ENCODE data around the gene PCDHA13.
A peak's percentile ranks its signal among the peaks of the same experiment; 100 is the strongest.
"Not testable (repeated sequence)": the region's sequence is repeated elsewhere in the genome, so short reads cannot be mapped to it uniquely, and the experiment has no call there.

Gene PCDHA13

DNA sequence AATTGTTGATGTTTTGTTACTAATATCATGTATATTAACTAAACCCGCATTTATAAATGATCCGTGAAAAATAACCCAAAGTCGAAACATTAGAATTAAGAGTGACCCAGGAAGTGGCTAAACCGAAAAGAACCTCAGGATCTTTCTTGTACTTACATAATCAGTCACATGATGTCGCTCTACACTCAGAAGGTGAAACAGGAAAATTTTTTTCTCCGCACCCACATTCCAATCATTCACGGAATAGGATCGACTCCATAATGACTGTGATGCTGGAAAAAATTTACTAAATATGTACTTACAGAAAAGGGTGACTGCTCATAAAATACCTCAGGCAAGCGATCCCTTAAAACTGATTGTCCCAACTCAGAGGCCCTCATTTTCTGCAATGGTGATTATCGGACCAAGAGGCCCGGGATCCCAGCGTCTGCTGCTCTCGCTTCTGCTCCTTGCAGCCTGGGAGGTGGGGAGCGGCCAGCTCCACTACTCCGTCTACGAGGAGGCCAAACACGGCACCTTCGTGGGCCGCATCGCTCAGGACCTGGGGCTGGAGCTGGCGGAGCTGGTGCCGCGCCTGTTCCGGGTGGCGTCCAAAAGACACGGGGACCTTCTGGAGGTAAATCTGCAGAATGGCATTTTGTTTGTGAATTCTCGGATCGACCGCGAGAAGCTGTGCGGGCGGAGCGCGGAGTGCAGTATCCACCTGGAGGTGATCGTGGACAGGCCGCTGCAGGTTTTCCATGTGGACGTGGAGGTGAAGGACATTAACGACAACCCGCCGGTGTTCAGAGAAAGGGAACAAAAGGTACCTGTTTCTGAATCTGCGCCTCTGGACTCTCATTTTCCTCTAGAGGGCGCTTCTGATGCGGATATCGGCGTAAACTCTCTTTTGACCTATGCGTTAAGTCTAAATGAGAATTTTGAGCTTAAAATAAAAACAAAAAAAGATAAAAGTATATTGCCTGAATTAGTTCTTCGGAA lies 6.5 kb upstream of the PCDHA13 start, which contains the start of gene PCDHA12:
Gene PCDHA12, plus strand, starts transcription at position 224 of the 981 bp plus-strand sequence. Its CDS starts 165 bp downstream, at position 389.
- H3K27ac ChIP-seq (ENCODE audit: insufficient read depth, low read depth, low read length, poor library complexity, severe bottlenecking) = no peak within 1 kb of the TSS
- H3K4me1 ChIP-seq (ENCODE audit: control insufficient read depth, insufficient read depth, low read length) = no peaks in the 10 kb centered on the region
- H3K9me3 ChIP-seq (ENCODE audit: control insufficient read depth, low read length) = no peaks in the 10 kb centered on the region
- peaks cover 18% of the 10 kb centered on the region for H3K36me3 ChIP-seq (ENCODE audit: control insufficient read depth, insufficient read depth, low read length)
- 76 to 78% methylated on average over 43 to 47 of the region's 47 CpGs for WGBS, 2 experiments
- peak within 1 kb of the TSS; percentile 52 for H3K4me3 ChIP-seq (ENCODE audit: insufficient read depth, low read depth, low read length)
- no peaks in the 10 kb centered on the region for H3K27me3 ChIP-seq (ENCODE audit: control insufficient read depth, insufficient read depth, low read length, poor library complexity, severe bottlenecking)

GRCh38 chr5:140876541-140877261 lies 5.2 kb upstream of the PCDHA13 start:
- 96 to 97% methylated on average over 80 of the region's 80 CpGs for WGBS, 2 experiments

DNA sequence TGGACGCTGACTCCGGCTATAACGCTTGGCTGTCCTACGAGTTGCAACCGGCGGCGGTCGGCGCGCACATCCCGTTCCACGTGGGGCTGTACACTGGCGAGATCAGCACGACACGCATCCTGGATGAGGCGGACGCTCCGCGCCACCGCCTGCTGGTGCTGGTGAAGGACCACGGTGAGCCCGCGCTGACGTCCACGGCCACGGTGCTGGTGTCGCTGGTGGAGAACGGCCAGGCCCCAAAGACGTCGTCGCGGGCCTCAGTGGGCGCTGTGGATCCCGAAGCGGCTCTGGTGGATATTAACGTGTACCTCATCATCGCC lies 4.7 kb upstream of the PCDHA13 start:
- H3K36me3 ChIP-seq (ENCODE audit: control insufficient read depth, insufficient read depth, low read length) = peaks cover 11% of the 10 kb centered on the region
- no peaks in the 10 kb centered on the region for H3K4me1 ChIP-seq (ENCODE audit: control insufficient read depth, insufficient read depth, low read length)
- no peak overlapping the region for H3K4me3 ChIP-seq (ENCODE audit: insufficient read depth, low read depth, low read length)
- 97% methylated on average over 37 of the region's 37 CpGs for WGBS, 2 experiments
- H3K27ac ChIP-seq (ENCODE audit: insufficient read depth, low read depth, low read length, poor library complexity, severe bottlenecking) = no peak overlapping the region
- no peaks in the 10 kb centered on the region for H3K9me3 ChIP-seq (ENCODE audit: control insufficient read depth, low read length)
- no peaks in the 10 kb centered on the region for H3K27me3 ChIP-seq (ENCODE audit: control insufficient read depth, insufficient read depth, low read length, poor library complexity, severe bottlenecking)

More at GRCh38 chr5:140876541-140877261, 5.2 kb upstream of the PCDHA13 start:
- not testable (repeated sequence) for H3K4me3 ChIP-seq (ENCODE audit: insufficient read depth, low read depth, low read length); H3K9me3 ChIP-seq (ENCODE audit: control insufficient read depth, low read length); H3K27me3 ChIP-seq (ENCODE audit: control insufficient read depth, insufficient read depth, low read length, poor library complexity, severe bottlenecking); H3K4me1 ChIP-seq (ENCODE audit: control insufficient read depth, insufficient read depth, low read length); H3K27ac ChIP-seq (ENCODE audit: insufficient read depth, low read depth, low read length, poor library complexity, severe bottlenecking)
- peaks cover 11% of the 10 kb centered on the region for H3K36me3 ChIP-seq (ENCODE audit: control insufficient read depth, insufficient read depth, low read length)

- no peak overlapping the region for H3K27ac ChIP-seq (ENCODE audit: insufficient read depth, low read depth, low read length, poor library complexity, severe bottlenecking)
- peaks cover 9% of the 10 kb centered on the region for H3K36me3 ChIP-seq (ENCODE audit: control insufficient read depth, insufficient read depth, low read length)
- 73 to 74% methylated on average over 12 of the region's 12 CpGs for WGBS, 2 experiments
- no peaks in the 10 kb centered on the region for H3K4me1 ChIP-seq (ENCODE audit: control insufficient read depth, insufficient read depth, low read length)
- no peaks in the 10 kb centered on the region for H3K27me3 ChIP-seq (ENCODE audit: control insufficient read depth, insufficient read depth, low read length, poor library complexity, severe bottlenecking)
- H3K4me3 ChIP-seq (ENCODE audit: insufficient read depth, low read depth, low read length) = peak overlapping the region; percentile 34
- H3K9me3 ChIP-seq (ENCODE audit: control insufficient read depth, low read length) = no peaks in the 10 kb centered on the region
Observed at GRCh38 chr5:140882591-140882899, 621 bp downstream of the PCDHA13 start.

GRCh38 chr5:140883373-140883772 lies 1.4 kb downstream of the PCDHA13 start:
- Histone ChIP-seq H3K4me1 (ENCODE audit: control insufficient read depth, insufficient read depth, low read length) (no peaks in the 10 kb centered on the region), H3K27me3 (ENCODE audit: control insufficient read depth, insufficient read depth, low read length, poor library complexity, severe bottlenecking) (no peaks in the 10 kb centered on the region), H3K9me3 (ENCODE audit: control insufficient read depth, low read length) (no peaks in the 10 kb centered on the region), H3K27ac (ENCODE audit: insufficient read depth, low read depth, low read length, poor library complexity, severe bottlenecking) (no peak overlapping the region), H3K36me3 (ENCODE audit: control insufficient read depth, insufficient read depth, low read length) (peaks cover 9% of the 10 kb centered on the region), H3K4me3 (ENCODE audit: insufficient read depth, low read depth, low read length) (no peak overlapping the region)
- 97% methylated on average over 41 of the region's 41 CpGs for WGBS, 2 experiments

GRCh38 chr5:140883927-140884697 lies 2.2 kb downstream of the PCDHA13 start:
- WGBS, 2 experiments = 97% methylated on average over 79 of the region's 79 CpGs
- Histone ChIP-seq H3K9me3 (ENCODE audit: control insufficient read depth, low read length) (no peaks in the 10 kb centered on the region), H3K27me3 (ENCODE audit: control insufficient read depth, insufficient read depth, low read length, poor library complexity, severe bottlenecking) (no peaks in the 10 kb centered on the region)

DNA sequence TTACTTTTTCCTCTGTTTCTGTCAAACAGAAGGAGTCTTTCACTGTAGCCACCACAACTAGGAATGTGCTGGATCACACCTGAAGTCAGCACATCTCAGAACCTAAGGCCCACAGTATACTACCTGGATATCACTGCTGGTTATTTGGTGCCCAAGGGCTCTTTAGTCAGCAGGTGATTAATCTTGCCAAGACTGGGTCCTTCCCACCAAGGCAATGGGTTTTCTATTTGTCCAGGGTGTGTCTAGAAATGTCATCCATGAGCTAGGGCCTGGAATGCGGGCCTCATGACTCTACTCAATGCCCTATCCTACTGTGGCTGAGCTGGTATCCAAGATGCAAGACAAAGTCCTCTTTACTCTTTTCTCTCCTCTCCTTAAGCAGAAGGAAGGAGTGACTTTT lies 34.4 kb downstream of the PCDHA13 start:
- no peak overlapping the region for H3K4me3 ChIP-seq (ENCODE audit: insufficient read depth, low read depth, low read length)
- no peaks in the 10 kb centered on the region for H3K27me3 ChIP-seq (ENCODE audit: control insufficient read depth, insufficient read depth, low read length, poor library complexity, severe bottlenecking)
- 88 to 95% methylated on average over 1 of the region's 1 CpG for WGBS, 2 experiments
- H3K36me3 ChIP-seq (ENCODE audit: control insufficient read depth, insufficient read depth, low read length) = no peaks in the 10 kb centered on the region
- no peaks in the 10 kb centered on the region for H3K4me1 ChIP-seq (ENCODE audit: control insufficient read depth, insufficient read depth, low read length)
- no peak overlapping the region for H3K27ac ChIP-seq (ENCODE audit: insufficient read depth, low read depth, low read length, poor library complexity, severe bottlenecking)
- no peaks in the 10 kb centered on the region for H3K9me3 ChIP-seq (ENCODE audit: control insufficient read depth, low read length)

More at GRCh38 chr5:140883927-140884697, 2.2 kb downstream of the PCDHA13 start:
- Histone ChIP-seq H3K36me3 (ENCODE audit: control insufficient read depth, insufficient read depth, low read length) (peaks cover 9% of the 10 kb centered on the region), H3K4me1 (ENCODE audit: control insufficient read depth, insufficient read depth, low read length) (no peaks in the 10 kb centered on the region), H3K4me3 (ENCODE audit: insufficient read depth, low read depth, low read length) (no peak overlapping the region), H3K27ac (ENCODE audit: insufficient read depth, low read depth, low read length, poor library complexity, severe bottlenecking) (no peak overlapping the region)

DNA sequence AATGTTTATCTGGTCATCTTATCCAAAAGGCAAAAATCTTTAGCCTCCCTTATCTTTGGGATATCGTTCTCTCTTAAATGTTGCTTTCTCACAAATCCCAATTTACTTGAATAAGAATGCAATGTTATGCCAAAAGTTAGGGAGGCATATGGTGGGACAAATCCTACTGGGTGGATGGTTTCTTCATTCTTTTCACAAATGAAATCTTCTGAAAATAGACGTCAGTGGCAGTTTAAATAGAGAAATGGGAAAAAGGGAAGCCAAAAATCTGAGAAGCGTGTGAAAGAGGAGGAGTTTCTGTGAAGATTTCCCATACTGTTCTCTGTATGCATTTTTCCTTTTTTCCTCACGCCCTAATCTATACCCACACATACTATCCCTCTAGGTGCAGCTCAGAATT lies 41.7 kb downstream of the PCDHA13 start:
- Histone ChIP-seq H3K4me1 (ENCODE audit: control insufficient read depth, insufficient read depth, low read length) (no peaks in the 10 kb centered on the region), H3K36me3 (ENCODE audit: control insufficient read depth, insufficient read depth, low read length) (no peaks in the 10 kb centered on the region), H3K27ac (ENCODE audit: insufficient read depth, low read depth, low read length, poor library complexity, severe bottlenecking) (no peak overlapping the region), H3K4me3 (ENCODE audit: insufficient read depth, low read depth, low read length) (no peak overlapping the region), H3K27me3 (ENCODE audit: control insufficient read depth, insufficient read depth, low read length, poor library complexity, severe bottlenecking) (peaks cover 35% of the 10 kb centered on the region), H3K9me3 (ENCODE audit: control insufficient read depth, low read length) (no peaks in the 10 kb centered on the region)
- 93 to 94% methylated on average over 3 to 4 of the region's 4 CpGs for WGBS, 2 experiments

GRCh38 chr5:140925806-140926442 lies 44.0 kb downstream of the PCDHA13 start, which contains the start of gene PCDHAC1:
PCDHAC1 (plus strand) TSS chr5:140926299; CDS start chr5:140926893, 594 bp downstream.
- Histone ChIP-seq H3K27me3 (ENCODE audit: control insufficient read depth, insufficient read depth, low read length, poor library complexity, severe bottlenecking) (peaks cover 41% of the 10 kb centered on the region), H3K4me3 (ENCODE audit: insufficient read depth, low read depth, low read length) (peak within 1 kb of the TSS; percentile 46), H3K9me3 (ENCODE audit: control insufficient read depth, low read length) (no peaks in the 10 kb centered on the region), H3K27ac (ENCODE audit: insufficient read depth, low read depth, low read length, poor library complexity, severe bottlenecking) (no peak within 1 kb of the TSS), H3K36me3 (ENCODE audit: control insufficient read depth, insufficient read depth, low read length) (no peaks in the 10 kb centered on the region), H3K4me1 (ENCODE audit: control insufficient read depth, insufficient read depth, low read length) (no peaks in the 10 kb centered on the region)
- WGBS, 2 experiments = 3% methylated on average over 40 to 41 of the region's 41 CpGs

All from ectodermal cell (in vitro differentiated cells).